ENCODE results near the gene TMEM53. TPM values are rescaled to one million over a fixed set of nuclear protein-coding genes. Genes with fewer than 3 reads are reported as not detected.

TMEM53 gene
- total RNA-seq, 1 experiment from 2014 or later: 8.2 TPM

- TF ChIP-seq AFF4 (CRISPR knock-in tag; IDR thresholded peaks at IDR 0.05; ENCODE audit: borderline replicate concordance): no peak
- TF ChIP-seq SMAD3 (CRISPR knock-in tag; IDR thresholded peaks at IDR 0.05; ENCODE audit: borderline replicate concordance): no peak
- TF ChIP-seq IRF2 (CRISPR knock-in tag; IDR thresholded peaks at IDR 0.05; ENCODE audit: borderline replicate concordance, low read depth): no peak
- TF ChIP-seq, protein P1, sequence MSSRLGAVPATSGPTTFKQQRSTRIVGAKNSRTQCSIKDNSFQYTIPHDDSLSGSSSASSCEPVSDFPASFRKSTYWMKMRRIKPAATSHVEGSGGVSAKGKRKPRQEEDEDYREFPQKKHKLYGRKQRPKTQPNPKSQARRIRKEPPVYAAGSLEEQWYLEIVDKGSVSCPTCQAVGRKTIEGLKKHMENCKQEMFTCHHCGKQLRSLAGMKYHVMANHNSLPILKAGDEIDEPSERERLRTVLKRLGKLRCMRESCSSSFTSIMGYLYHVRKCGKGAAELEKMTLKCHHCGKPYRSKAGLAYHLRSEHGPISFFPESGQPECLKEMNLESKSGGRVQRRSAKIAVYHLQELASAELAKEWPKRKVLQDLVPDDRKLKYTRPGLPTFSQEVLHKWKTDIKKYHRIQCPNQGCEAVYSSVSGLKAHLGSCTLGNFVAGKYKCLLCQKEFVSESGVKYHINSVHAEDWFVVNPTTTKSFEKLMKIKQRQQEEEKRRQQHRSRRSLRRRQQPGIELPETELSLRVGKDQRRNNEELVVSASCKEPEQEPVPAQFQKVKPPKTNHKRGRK (CRISPR knock-in tag; IDR thresholded peaks at IDR 0.05; ENCODE audit: borderline replicate concordance): no peak
- no peak for TF ChIP-seq JAZF1 (CRISPR knock-in tag; IDR thresholded peaks at IDR 0.05)
Measured at GRCh38 chr1:44642925-44643324, 31.4 kb downstream of the TMEM53 start (continued).

- no peaks in the 10 kb centered on the region for H3K9me3 Mint-ChIP-seq
- no peak overlapping the region for H3K4me3 Mint-ChIP-seq
- CTCF ChIA-PET: interaction anchor here (1.0 to 6.9 kb wide), 3 partner anchors 10 to 34 kb away, joined by 3 to 42 read pairs (median 5); no protein-coding TSS in a partner anchor
- POLR2A ChIA-PET: interaction anchor here (0.5 to 0.6 kb wide), 2 partner anchors 280 to 1197 kb away, joined by 3 read pairs; no protein-coding TSS in a partner anchor
- ATAC-seq (no peak), DNase-seq (ENCODE audit: low spot score) (no peak)
- H3K27ac Mint-ChIP-seq: no peak overlapping the region
- no peaks in the 10 kb centered on the region for H3K4me1 Mint-ChIP-seq
- peaks cover 62% of the 10 kb centered on the region for H3K36me3 Mint-ChIP-seq
- no peaks in the 10 kb centered on the region for H3K27me3 Mint-ChIP-seq (ENCODE audit: low read depth)
- TF ChIP-seq, protein P2, sequence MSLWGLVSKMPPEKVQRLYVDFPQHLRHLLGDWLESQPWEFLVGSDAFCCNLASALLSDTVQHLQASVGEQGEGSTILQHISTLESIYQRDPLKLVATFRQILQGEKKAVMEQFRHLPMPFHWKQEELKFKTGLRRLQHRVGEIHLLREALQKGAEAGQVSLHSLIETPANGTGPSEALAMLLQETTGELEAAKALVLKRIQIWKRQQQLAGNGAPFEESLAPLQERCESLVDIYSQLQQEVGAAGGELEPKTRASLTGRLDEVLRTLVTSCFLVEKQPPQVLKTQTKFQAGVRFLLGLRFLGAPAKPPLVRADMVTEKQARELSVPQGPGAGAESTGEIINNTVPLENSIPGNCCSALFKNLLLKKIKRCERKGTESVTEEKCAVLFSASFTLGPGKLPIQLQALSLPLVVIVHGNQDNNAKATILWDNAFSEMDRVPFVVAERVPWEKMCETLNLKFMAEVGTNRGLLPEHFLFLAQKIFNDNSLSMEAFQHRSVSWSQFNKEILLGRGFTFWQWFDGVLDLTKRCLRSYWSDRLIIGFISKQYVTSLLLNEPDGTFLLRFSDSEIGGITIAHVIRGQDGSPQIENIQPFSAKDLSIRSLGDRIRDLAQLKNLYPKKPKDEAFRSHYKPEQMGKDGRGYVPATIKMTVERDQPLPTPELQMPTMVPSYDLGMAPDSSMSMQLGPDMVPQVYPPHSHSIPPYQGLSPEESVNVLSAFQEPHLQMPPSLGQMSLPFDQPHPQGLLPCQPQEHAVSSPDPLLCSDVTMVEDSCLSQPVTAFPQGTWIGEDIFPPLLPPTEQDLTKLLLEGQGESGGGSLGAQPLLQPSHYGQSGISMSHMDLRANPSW (CRISPR knock-in tag; conservative IDR thresholded peaks at IDR 0.05; ENCODE audit: low read depth): no peak
- TF ChIP-seq ZNF121 (CRISPR knock-in tag; IDR thresholded peaks at IDR 0.05) (no peak), MYBL2 (CRISPR knock-in tag; IDR thresholded peaks at IDR 0.05) (no peak), ZNF425 (CRISPR knock-in tag; conservative IDR thresholded peaks at IDR 0.05) (no peak), TEAD1 (CRISPR knock-in tag; IDR thresholded peaks at IDR 0.05) (no peak), TP53 (CRISPR knock-in tag; IDR thresholded peaks at IDR 0.05) (no peak), GABPB1 (CRISPR knock-in tag; IDR thresholded peaks at IDR 0.05) (no peak), NR3C1 (CRISPR knock-in tag; conservative IDR thresholded peaks at IDR 0.05; ENCODE audit: low read depth) (no peak), ZNF263 (CRISPR knock-in tag; IDR thresholded peaks at IDR 0.05; ENCODE audit: low read depth) (no peak), NFYB (CRISPR knock-in tag; conservative IDR thresholded peaks at IDR 0.05; ENCODE audit: low read depth) (no peak), CTCF (IDR thresholded peaks at IDR 0.05) (no peak), ZBTB43 (CRISPR knock-in tag; IDR thresholded peaks at IDR 0.05) (no peak), FOXP4 (CRISPR knock-in tag; IDR thresholded peaks at IDR 0.05) (no peak), JUN (CRISPR knock-in tag; IDR thresholded peaks at IDR 0.05) (no peak), RORB (CRISPR knock-in tag; IDR thresholded peaks at IDR 0.05) (no peak), OVOL2 (CRISPR knock-in tag; IDR thresholded peaks at IDR 0.05; ENCODE audit: borderline replicate concordance) (no peak)
Measured at GRCh38 chr1:44642255-44642654, 32.0 kb downstream of the TMEM53 start.
